ENCODE measurements around the gene KCNMA1. TPM values are rescaled to one million over a fixed set of nuclear protein-coding genes. Genes with fewer than 3 reads are reported as not detected.

KCNMA1 gene
- total RNA-seq, 1 donor from 2014 or later = 87.6 TPM

GRCh38 chr10:77264527-77264926 lies 373.1 kb downstream of the KCNMA1 start:
- no peaks in the 10 kb centered on the region for H3K9me3 Mint-ChIP-seq (ENCODE audit: low read depth)
- H3K27ac Mint-ChIP-seq (ENCODE audit: unreplicated experiment) = no peak overlapping the region
- TF ChIP-seq CTCF (IDR thresholded peaks at IDR 0.05) = no peak
- peaks cover 1% of the 10 kb centered on the region for H3K36me3 Mint-ChIP-seq (ENCODE audit: low read depth)
- DNase-seq (ENCODE audit: low spot score) = no peak
- no peaks in the 10 kb centered on the region for H3K27me3 Mint-ChIP-seq (ENCODE audit: low read depth)
- no peak overlapping the region for H3K4me3 Mint-ChIP-seq (ENCODE audit: unreplicated experiment)
- peaks cover 14% of the 10 kb centered on the region for H3K4me1 Mint-ChIP-seq (ENCODE audit: low read depth)

GRCh38 chr10:77264107-77264506 lies 373.5 kb downstream of the KCNMA1 start:
- Mint-ChIP-seq H3K9me3 (ENCODE audit: low read depth) (no peaks in the 10 kb centered on the region), H3K36me3 (ENCODE audit: low read depth) (no peaks in the 10 kb centered on the region), H3K4me3 (ENCODE audit: unreplicated experiment) (no peak overlapping the region), H3K27me3 (ENCODE audit: low read depth) (no peaks in the 10 kb centered on the region), H3K27ac (ENCODE audit: unreplicated experiment) (no peak overlapping the region), H3K4me1 (ENCODE audit: low read depth) (peaks cover 14% of the 10 kb centered on the region)
- no peak for DNase-seq (ENCODE audit: low spot score)
- no peak for TF ChIP-seq CTCF (IDR thresholded peaks at IDR 0.05)

- no peak for DNase-seq (ENCODE audit: low spot score)
- H3K9me3 Mint-ChIP-seq (ENCODE audit: low read depth) = no peaks in the 10 kb centered on the region
- H3K4me1 Mint-ChIP-seq (ENCODE audit: low read depth) = peaks cover 14% of the 10 kb centered on the region
- TF ChIP-seq CTCF (IDR thresholded peaks at IDR 0.05) = no peak
- H3K4me3 Mint-ChIP-seq (ENCODE audit: unreplicated experiment) = no peak overlapping the region
- no peaks in the 10 kb centered on the region for H3K36me3 Mint-ChIP-seq (ENCODE audit: low read depth)
- no peak overlapping the region for H3K27ac Mint-ChIP-seq (ENCODE audit: unreplicated experiment)
- no peaks in the 10 kb centered on the region for H3K27me3 Mint-ChIP-seq (ENCODE audit: low read depth)
Measured at GRCh38 chr10:77263700-77264099, 373.9 kb downstream of the KCNMA1 start.

GRCh38 chr10:77261146-77261545 lies 376.5 kb downstream of the KCNMA1 start:
- Mint-ChIP-seq H3K27ac (ENCODE audit: unreplicated experiment) (no peak overlapping the region), H3K9me3 (ENCODE audit: low read depth) (no peaks in the 10 kb centered on the region), H3K36me3 (ENCODE audit: low read depth) (peaks cover 2% of the 10 kb centered on the region), H3K4me1 (ENCODE audit: low read depth) (peaks cover 7% of the 10 kb centered on the region), H3K4me3 (ENCODE audit: unreplicated experiment) (no peak overlapping the region), H3K27me3 (ENCODE audit: low read depth) (no peaks in the 10 kb centered on the region)
- no peak for DNase-seq (ENCODE audit: low spot score)
- TF ChIP-seq CTCF (IDR thresholded peaks at IDR 0.05) = no peak

- no peak for DNase-seq (ENCODE audit: low spot score)
- H3K4me1 Mint-ChIP-seq (ENCODE audit: low read depth) = peaks cover 7% of the 10 kb centered on the region
- no peaks in the 10 kb centered on the region for H3K27me3 Mint-ChIP-seq (ENCODE audit: low read depth)
- H3K4me3 Mint-ChIP-seq (ENCODE audit: unreplicated experiment) = no peak overlapping the region
- H3K9me3 Mint-ChIP-seq (ENCODE audit: low read depth) = no peaks in the 10 kb centered on the region
- H3K36me3 Mint-ChIP-seq (ENCODE audit: low read depth) = peaks cover 2% of the 10 kb centered on the region
- H3K27ac Mint-ChIP-seq (ENCODE audit: unreplicated experiment) = no peak overlapping the region
- TF ChIP-seq CTCF (IDR thresholded peaks at IDR 0.05) = no peak
Measured at GRCh38 chr10:77259171-77259874, 378.3 kb downstream of the KCNMA1 start.

Measured in chondrocyte (in vitro differentiated cells).